ENCODE measurements around the gene TEN1. TPM values are rescaled to one million over a fixed set of nuclear protein-coding genes. Genes with fewer than 3 reads are reported as not detected.
A peak's percentile ranks its signal among the peaks of the same experiment; 100 is the strongest.

TEN1 gene
- total RNA-seq, 2 donors from 2014 or later = 6.5 to 9.2 TPM

DNA sequence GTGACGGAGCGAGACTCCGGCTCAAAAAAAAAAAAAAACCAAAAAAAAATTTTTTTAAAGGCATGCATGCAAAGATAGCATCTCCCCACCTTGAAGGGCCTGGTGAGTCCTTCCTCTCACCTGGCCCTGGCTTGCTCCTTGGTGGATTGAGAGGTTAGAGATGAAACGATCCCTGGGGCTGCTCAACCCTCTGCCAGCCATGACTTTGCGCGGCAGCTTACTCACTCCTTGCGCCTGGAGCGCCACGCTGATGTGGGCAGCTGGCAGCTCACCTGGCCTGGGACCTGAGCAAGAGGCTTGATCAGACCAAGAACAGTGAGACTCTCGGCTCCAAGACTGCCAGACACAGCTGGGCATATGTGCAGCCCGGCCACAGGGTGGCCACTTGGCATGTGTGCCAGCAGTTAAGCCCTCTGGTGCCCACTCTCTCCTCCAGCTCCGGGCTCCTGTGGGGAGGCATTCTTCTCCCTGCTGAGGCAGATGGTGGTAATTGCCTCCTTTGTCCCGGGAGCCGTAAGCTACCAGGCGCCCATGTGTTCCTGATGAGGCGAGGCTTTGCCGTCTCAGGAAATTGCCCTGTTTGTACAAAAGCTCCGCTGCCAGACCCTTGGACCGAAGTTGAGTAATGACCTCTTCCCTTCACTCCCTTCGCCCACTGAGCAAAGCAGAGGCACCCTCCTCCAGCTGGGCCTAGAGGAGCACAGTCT is 53.2 kb downstream of the TEN1 start:
- no peak overlapping the region for H3K4me3 ChIP-seq
- peak overlapping the region in 2 of 4 donors; percentile 13 to 34 for H3K27ac ChIP-seq
- peak; percentile 51 for ATAC-seq
- no peaks in the 10 kb centered on the region for H3K36me3 ChIP-seq (replicated peaks in 1 of 2; ENCODE audit: insufficient read depth in 1 of 2, low read depth in 2 of 2)
- peak; percentile 38 to 62 (median 54) for DNase-seq
- no peaks in the 10 kb centered on the region for H3K27me3 ChIP-seq
- TF ChIP-seq POLR2A (IDR thresholded peaks at IDR 0.05) = no peak
- TF ChIP-seq, protein P1, sequence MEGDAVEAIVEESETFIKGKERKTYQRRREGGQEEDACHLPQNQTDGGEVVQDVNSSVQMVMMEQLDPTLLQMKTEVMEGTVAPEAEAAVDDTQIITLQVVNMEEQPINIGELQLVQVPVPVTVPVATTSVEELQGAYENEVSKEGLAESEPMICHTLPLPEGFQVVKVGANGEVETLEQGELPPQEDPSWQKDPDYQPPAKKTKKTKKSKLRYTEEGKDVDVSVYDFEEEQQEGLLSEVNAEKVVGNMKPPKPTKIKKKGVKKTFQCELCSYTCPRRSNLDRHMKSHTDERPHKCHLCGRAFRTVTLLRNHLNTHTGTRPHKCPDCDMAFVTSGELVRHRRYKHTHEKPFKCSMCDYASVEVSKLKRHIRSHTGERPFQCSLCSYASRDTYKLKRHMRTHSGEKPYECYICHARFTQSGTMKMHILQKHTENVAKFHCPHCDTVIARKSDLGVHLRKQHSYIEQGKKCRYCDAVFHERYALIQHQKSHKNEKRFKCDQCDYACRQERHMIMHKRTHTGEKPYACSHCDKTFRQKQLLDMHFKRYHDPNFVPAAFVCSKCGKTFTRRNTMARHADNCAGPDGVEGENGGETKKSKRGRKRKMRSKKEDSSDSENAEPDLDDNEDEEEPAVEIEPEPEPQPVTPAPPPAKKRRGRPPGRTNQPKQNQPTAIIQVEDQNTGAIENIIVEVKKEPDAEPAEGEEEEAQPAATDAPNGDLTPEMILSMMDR (IDR thresholded peaks at IDR 0.05) = peak in 5 of 7 experiments; percentile 18 to 47 (median 39)
- intact Hi-C loops (cut with DNase I) = no loop called here
- WGBS, 2 donors = 46 to 52% methylated on average over 19 to 20 of the region's 20 CpGs
- no peaks in the 10 kb centered on the region for H3K9me3 ChIP-seq
- peaks cover 21% of the 10 kb centered on the region for H3K4me1 ChIP-seq

DNA sequence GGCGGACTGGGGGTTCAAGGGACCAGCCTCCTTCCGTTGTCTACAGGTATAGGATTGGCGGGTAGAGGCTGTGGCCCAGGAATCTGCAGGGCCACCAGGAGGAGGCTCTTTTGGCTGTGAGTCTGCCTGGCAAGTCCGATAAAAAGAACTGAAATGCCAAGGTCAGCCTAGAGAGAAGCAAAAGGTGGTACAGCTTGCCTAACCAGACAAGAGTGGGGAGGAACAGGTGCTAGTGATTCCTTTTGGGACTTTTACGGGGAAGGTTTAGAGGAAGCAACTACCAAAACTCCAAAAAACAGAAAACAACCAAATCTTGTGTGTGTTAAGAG is 53.7 kb downstream of the TEN1 start:
- intact Hi-C loops (cut with DNase I) = no loop called here
- Histone ChIP-seq H3K9me3 (no peaks in the 10 kb centered on the region), H3K36me3 (replicated peaks in 1 of 2; ENCODE audit: insufficient read depth in 1 of 2, low read depth in 2 of 2) (no peaks in the 10 kb centered on the region), H3K27ac (peak overlapping the region in 2 of 4 donors; percentile 13 to 34), H3K27me3 (no peaks in the 10 kb centered on the region), H3K4me1 (peaks cover 16% of the 10 kb centered on the region), H3K4me3 (no peak overlapping the region)
- DNase-seq = peak in 2 of 4 donors; percentile 35 to 42
- peak; percentile 57 for ATAC-seq
- WGBS, 2 donors = 18 to 43% methylated on average over 4 to 5 of the region's 5 CpGs
- TF ChIP-seq POLR2A (IDR thresholded peaks at IDR 0.05) = no peak
- TF ChIP-seq, protein P1 (IDR thresholded peaks at IDR 0.05) = peak in 1 of 7 experiments; percentile 11

DNA sequence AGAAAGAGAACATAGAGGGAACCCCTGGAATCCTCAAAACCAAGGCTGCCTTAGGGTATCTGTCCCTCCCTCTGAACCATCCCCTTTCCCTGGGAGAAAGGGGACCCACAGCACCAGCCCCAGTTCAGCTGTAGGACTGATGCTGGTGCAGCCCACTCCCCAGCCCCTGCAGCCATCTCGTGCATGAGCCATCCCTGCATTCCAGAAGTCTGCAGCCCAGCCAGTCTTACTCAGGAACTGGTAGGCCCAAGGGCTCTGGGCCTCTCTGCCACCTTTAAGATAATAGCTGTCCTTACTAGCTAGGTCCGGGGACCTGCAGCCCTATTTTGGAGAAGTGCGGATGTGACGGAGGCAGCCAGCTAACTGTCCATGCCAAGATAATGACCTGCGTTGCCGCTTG is 54.1 kb downstream of the TEN1 start:
- DNase-seq = no peak
- WGBS, 2 donors = 98 to 99% methylated on average over 6 of the region's 6 CpGs
- ATAC-seq = no peak
- Histone ChIP-seq H3K27me3 (no peaks in the 10 kb centered on the region), H3K9me3 (no peaks in the 10 kb centered on the region), H3K4me1 (peaks cover 16% of the 10 kb centered on the region), H3K36me3 (replicated peaks in 1 of 2; ENCODE audit: insufficient read depth in 1 of 2, low read depth in 2 of 2) (no peaks in the 10 kb centered on the region), H3K4me3 (no peak overlapping the region), H3K27ac (no peak overlapping the region)
- intact Hi-C loops (cut with DNase I) = no loop called here
- TF ChIP-seq, protein P1 (IDR thresholded peaks at IDR 0.05) = no peak

GRCh38 chr17:76034428-76035350 is 55.6 kb downstream of the TEN1 start:
- intact Hi-C loops (cut with DNase I) = no loop called here

More at GRCh38 chr17:76034428-76035350, 55.6 kb downstream of the TEN1 start:
- DNase-seq (no peak), ATAC-seq (no peak)
- peaks cover 0 to 12% of the 10 kb centered on the region in 2 donors for H3K36me3 ChIP-seq (replicated peaks in 1 of 2; ENCODE audit: insufficient read depth in 1 of 2, low read depth in 2 of 2)
- TF ChIP-seq, protein P1 (IDR thresholded peaks at IDR 0.05) = no peak
- TF ChIP-seq POLR2A (IDR thresholded peaks at IDR 0.05) = no peak
- H3K27ac ChIP-seq = no peak overlapping the region
- H3K4me3 ChIP-seq = no peak overlapping the region
- H3K27me3 ChIP-seq = no peaks in the 10 kb centered on the region
- WGBS, 2 donors = 80 to 82% methylated on average over 10 to 13 of the region's 13 CpGs
- H3K4me1 ChIP-seq = peaks cover 16% of the 10 kb centered on the region
- H3K9me3 ChIP-seq = no peaks in the 10 kb centered on the region

Measured in body of pancreas (tissue), 4 donors.